H1 (cell line): ENCODE measurements around the gene RAB35. TPM values are rescaled to one million over a fixed set of nuclear protein-coding genes. Genes with fewer than 3 reads are reported as not detected.

Source experiments
- ATF2 ChIP-seq: IDR thresholded peaks from 2 replicates; pipeline ENCODE4 v1.6.1; 2012; ENCODE audit warnings: low read length, inconsistent platforms
- KDM4A ChIP-seq: IDR thresholded peaks from one replicate; pipeline ENCODE4 v1.7.1; 2012; ENCODE audit warnings: low read depth, mild to moderate bottlenecking, moderate library complexity, low read length, inconsistent platforms; ENCODE audit not compliant: severe bottlenecking
- SP4 ChIP-seq: IDR thresholded peaks from 2 replicates; pipeline ENCODE4 v1.6.1; 2012; ENCODE audit warnings: low read length, inconsistent platforms
- polyA plus RNA-seq, 7 experiments: library from polyadenylated mRNA; depleted of rRNA in 3 of 7; stranded (reverse) in 5 of 7; unstranded in 2 of 7; fragments of >200 nt in 5 of 7; fragments of 200-250 nt in 2 of 7; gene quantifications; 1 replicate in 5 of 7; 2 replicates in 1 of 7; 4 replicates in 1 of 7; pipeline versions ENCODE4 v1.2.1 to v1.2.3, GENCODE V29; 2011 to 2013; ENCODE audit warnings: missing spikeins in 2 of 7, mixed read lengths in 2 of 7
- total RNA-seq: library from RNA; stranded (reverse); fragmentation: NEBNext Ultra II Directional; extraction: Animal tissue kit (Norgen Biotek cat#: 25700); gene quantifications from 2 replicates; pipeline ENCODE4 v1.2.1, GENCODE V29; 2021

Gene RAB35
- total and polyA plus RNA-seq, 2 of the 8 experiments (the other 6 are each of a cell fraction or from before 2014, with no cell fraction given) = 33.4 to 39.0 TPM

- TF ChIP-seq ATF2 (no peak), KDM4A (no peak), SP4 (no peak)
- TF ChIP-seq, all 59 proteins: peak for 0
Measured at GRCh38 chr12:120101182-120101581, 15.4 kb downstream of the RAB35 start (continued).
